Smooth muscle cell (in vitro differentiated cells): ENCODE results near the gene CMIP. TPM values are rescaled to one million over a fixed set of nuclear protein-coding genes. Genes with fewer than 3 reads are reported as not detected.

Source experiments
- DNase-seq: peaks from one replicate; lab custom pipeline; 2025; ENCODE audit not compliant: unreplicated experiment; lab: John Stamatoyannopoulos, UW
- H2AFZ ChIP-seq: fragments of 200-600 bp; sonication (generic); 2 replicates; pipeline ENCODE4 v1.6.0; 2016; ENCODE audit warnings: antibody characterized with exemption, low read depth, mild to moderate bottlenecking
- H3F3A ChIP-seq: fragments of 200-600 bp; sonication (generic); 2 replicates; pipeline ENCODE4 v1.6.0; 2017; ENCODE audit warnings: antibody characterized with exemption, low read depth
- H3K27ac ChIP-seq: fragments of 200-600 bp; sonication (generic); 2 replicates; pipeline ENCODE4 v1.5.1; 2016; ENCODE audit warnings: low read depth, mild to moderate bottlenecking
- H3K27me3 ChIP-seq: fragments of 200-600 bp; sonication (generic); 2 replicates; pipeline ENCODE4 v1.6.1; 2016; ENCODE audit warnings: low read depth, mild to moderate bottlenecking
- H3K36me3 ChIP-seq: fragments of 200-600 bp; sonication (generic); 2 replicates; pipeline ENCODE4 v1.5.1; 2016; ENCODE audit warnings: low read depth
- H3K4me1 ChIP-seq: fragments of 200-600 bp; sonication (generic); 2 replicates; pipeline ENCODE4 v1.5.1; 2016; ENCODE audit warnings: low read depth
- H3K4me2 ChIP-seq: fragments of 200-600 bp; sonication (generic); 2 replicates; pipeline ENCODE4 v1.6.0; 2016; ENCODE audit warnings: mild to moderate bottlenecking
- H3K4me3 ChIP-seq: fragments of 200-600 bp; sonication (generic); 2 replicates; pipeline ENCODE4 v1.5.1; 2016; ENCODE audit warnings: mild to moderate bottlenecking
- H3K79me2 ChIP-seq: fragments of 200-600 bp; sonication (generic); 2 replicates; pipeline ENCODE4 v1.6.0; 2016; ENCODE audit warnings: low read depth, mild to moderate bottlenecking
- H3K9ac ChIP-seq: fragments of 200-600 bp; sonication (generic); 2 replicates; pipeline ENCODE4 v1.6.0; 2016; ENCODE audit warnings: low read depth
- H3K9me3 ChIP-seq: fragments of 200-600 bp; sonication (generic); replicated peaks from 2 replicates; pipeline ENCODE4 v1.5.1; 2016; ENCODE audit warnings: low read depth
- H4K20me1 ChIP-seq: fragments of 200-600 bp; sonication (generic); 2 replicates; pipeline ENCODE4 v1.6.0; 2016; ENCODE audit warnings: low read depth
- WGBS: methylation state at CpG from one replicate; pipeline ENCODE4 v1.1.7; 2016; ENCODE audit warnings: low lambda C conversion rate; 5-methylcytosine and 5-hydroxymethylcytosine counted together
- polyA plus RNA-seq: library from polyadenylated mRNA; unstranded; fragments of >200 nt; fragmentation: Nextera tagmentation; extraction: Ambion mirVana; gene quantifications from 2 replicates; pipeline ENCODE4 v1.2.1, GENCODE V29; 2016
- total RNA-seq: library from RNA; depleted of rRNA; stranded (reverse); fragments of >200 nt; gene quantifications from 2 replicates; pipeline ENCODE4 v1.2.3, GENCODE V29; 2014
- TF ChIP-seq, protein P1 (sequence below): fragments of 200-600 bp; sonication (generic); IDR thresholded peaks from 2 replicates; pipeline ENCODE4 v1.5.1; 2017; ENCODE audit warnings: borderline replicate concordance, mild to moderate bottlenecking, antibody characterized with exemption; ENCODE audit not compliant: insufficient read depth, poor library complexity, severe bottlenecking

Gene CMIP
- total and polyA plus RNA-seq, 2 experiments from 2014 or later, result 2.5 to 44.5 TPM

DNA sequence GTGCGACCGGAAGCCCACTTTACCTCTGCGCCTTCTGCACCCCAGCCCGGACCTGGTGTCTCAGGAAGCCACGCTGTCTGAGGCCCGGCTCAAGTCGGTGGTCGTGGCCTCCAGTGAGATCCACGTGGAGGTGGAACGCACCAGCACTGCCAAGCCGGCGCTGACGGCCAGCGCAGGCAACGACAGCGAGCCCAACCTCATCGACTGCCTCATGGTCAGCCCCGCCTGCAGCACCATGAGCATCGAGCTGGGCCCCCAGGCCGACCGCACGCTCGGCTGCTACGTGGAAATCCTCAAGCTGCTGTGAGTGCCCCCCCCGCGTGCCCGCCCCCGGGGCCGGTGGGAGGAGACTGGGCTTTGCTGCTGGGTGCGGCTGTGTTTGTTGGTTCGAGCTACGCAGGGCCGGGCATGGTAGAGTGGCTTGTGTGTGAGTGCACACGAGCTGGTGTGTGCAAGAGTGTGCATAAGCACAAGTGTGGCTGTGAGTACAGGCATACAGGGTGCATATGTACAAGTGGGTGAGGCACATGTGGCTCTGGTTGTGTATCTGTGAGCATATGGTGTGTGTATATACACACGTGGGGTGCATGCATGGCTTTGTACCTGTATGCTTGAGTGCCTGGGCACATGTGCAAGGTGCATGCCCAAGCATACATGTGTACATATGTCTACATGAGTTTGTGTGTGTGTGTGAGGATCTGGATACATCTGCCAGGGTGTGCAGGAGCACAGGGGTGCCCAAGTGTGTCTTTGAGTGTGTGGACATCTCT is 233.9 kb downstream of the CMIP start:
- Histone ChIP-seq H3K27ac (no peak overlapping the region), H4K20me1 (peaks cover 54% of the 10 kb centered on the region), H3F3A (no peaks in the 10 kb centered on the region), H3K27me3 (no peaks in the 10 kb centered on the region), H3K9me3 (no peaks in the 10 kb centered on the region), H3K79me2 (peaks cover 6% of the 10 kb centered on the region), H3K4me3 (no peak overlapping the region), H3K9ac (no peak overlapping the region), H2AFZ (no peak overlapping the region), H3K4me1 (no peaks in the 10 kb centered on the region), H3K36me3 (no peaks in the 10 kb centered on the region), H3K4me2 (no peak overlapping the region)
- DNase-seq, result no peak
- TF ChIP-seq, protein P1, sequence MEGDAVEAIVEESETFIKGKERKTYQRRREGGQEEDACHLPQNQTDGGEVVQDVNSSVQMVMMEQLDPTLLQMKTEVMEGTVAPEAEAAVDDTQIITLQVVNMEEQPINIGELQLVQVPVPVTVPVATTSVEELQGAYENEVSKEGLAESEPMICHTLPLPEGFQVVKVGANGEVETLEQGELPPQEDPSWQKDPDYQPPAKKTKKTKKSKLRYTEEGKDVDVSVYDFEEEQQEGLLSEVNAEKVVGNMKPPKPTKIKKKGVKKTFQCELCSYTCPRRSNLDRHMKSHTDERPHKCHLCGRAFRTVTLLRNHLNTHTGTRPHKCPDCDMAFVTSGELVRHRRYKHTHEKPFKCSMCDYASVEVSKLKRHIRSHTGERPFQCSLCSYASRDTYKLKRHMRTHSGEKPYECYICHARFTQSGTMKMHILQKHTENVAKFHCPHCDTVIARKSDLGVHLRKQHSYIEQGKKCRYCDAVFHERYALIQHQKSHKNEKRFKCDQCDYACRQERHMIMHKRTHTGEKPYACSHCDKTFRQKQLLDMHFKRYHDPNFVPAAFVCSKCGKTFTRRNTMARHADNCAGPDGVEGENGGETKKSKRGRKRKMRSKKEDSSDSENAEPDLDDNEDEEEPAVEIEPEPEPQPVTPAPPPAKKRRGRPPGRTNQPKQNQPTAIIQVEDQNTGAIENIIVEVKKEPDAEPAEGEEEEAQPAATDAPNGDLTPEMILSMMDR, result no peak
- WGBS, result 95% methylated on average over 35 of the region's 35 CpGs

- no peak overlapping the region for H3K27ac ChIP-seq
- H3K36me3 ChIP-seq, result no peaks in the 10 kb centered on the region
- H2AFZ ChIP-seq, result no peak overlapping the region
- no peaks in the 10 kb centered on the region for H3F3A ChIP-seq
- DNase-seq, result no peak
- H3K4me3 ChIP-seq, result no peak overlapping the region
- WGBS, result 93% methylated on average over 16 of the region's 16 CpGs
- no peaks in the 10 kb centered on the region for H3K4me1 ChIP-seq
- H3K4me2 ChIP-seq, result no peak overlapping the region
- no peak overlapping the region for H3K9ac ChIP-seq
- H3K9me3 ChIP-seq, result no peaks in the 10 kb centered on the region
- peaks cover 67% of the 10 kb centered on the region for H4K20me1 ChIP-seq
- H3K27me3 ChIP-seq, result no peaks in the 10 kb centered on the region
- H3K79me2 ChIP-seq, result peaks cover 17% of the 10 kb centered on the region
- TF ChIP-seq, protein P1, result no peak
Observed at GRCh38 chr16:81679721-81680430, 235.3 kb downstream of the CMIP start.

- no peaks in the 10 kb centered on the region for H3K9me3 ChIP-seq
- no peak overlapping the region for H3K4me3 ChIP-seq
- H2AFZ ChIP-seq, result no peak overlapping the region
- TF ChIP-seq, protein P1, result no peak
- H3K36me3 ChIP-seq, result no peaks in the 10 kb centered on the region
- H3K79me2 ChIP-seq, result peaks cover 17% of the 10 kb centered on the region
- no peaks in the 10 kb centered on the region for H3K4me1 ChIP-seq
- peaks cover 75% of the 10 kb centered on the region for H4K20me1 ChIP-seq
- no peak overlapping the region for H3K27ac ChIP-seq
- no peak for DNase-seq
- H3K9ac ChIP-seq, result no peak overlapping the region
- no peak overlapping the region for H3K4me2 ChIP-seq
- WGBS, result 96% methylated on average over 22 of the region's 22 CpGs
- no peaks in the 10 kb centered on the region for H3F3A ChIP-seq
- H3K27me3 ChIP-seq, result no peaks in the 10 kb centered on the region
Observed at GRCh38 chr16:81680444-81681275, 236.1 kb downstream of the CMIP start.
